Esophagus muscularis mucosa (tissue), 4 donors: Measurements from ENCODE around the gene ATP9A. TPM values are rescaled to one million over a fixed set of nuclear protein-coding genes. Genes with fewer than 3 reads are reported as not detected.
"Not testable (repeated sequence)": the region's sequence is repeated elsewhere in the genome, so short reads cannot be mapped to it uniquely, and the experiment has no call there.

Source experiments
- DNase-seq: peaks from one replicate; pipeline ENCODE4 v3.0.0-alpha.2; 2017; ENCODE audit errors: extremely low spot score
- H3K27ac ChIP-seq, 4 donors: fragments of 200-600 bp; sonication (generic); replicated peaks in 1 of 4; 1 replicate in 3 of 4; 2 replicates in 1 of 4; pipeline ENCODE4 v1.5.1; 2016 to 2019; ENCODE audit warnings: mild to moderate bottlenecking in 1 of 4
- H3K27me3 ChIP-seq, 4 donors: fragments of 200-600 bp; sonication (generic); one replicate each; pipeline versions ENCODE4 v1.5.1 to v1.6.0; 2016 to 2019
- H3K36me3 ChIP-seq, 4 donors: fragments of 200-600 bp; sonication (generic); one replicate each; pipeline ENCODE4 v1.5.1; 2016 to 2019
- H3K4me1 ChIP-seq, 4 donors: fragments of 200-600 bp; sonication (generic); one replicate each; pipeline ENCODE4 v1.5.1; 2016 to 2019
- H3K4me3 ChIP-seq, 4 donors: fragments of 200-600 bp; sonication (generic); 1 replicate in 2 of 4; 2 replicates in 2 of 4; pipeline ENCODE4 v1.5.1; 2016 to 2019; ENCODE audit warnings: mild to moderate bottlenecking in 4 of 4, moderate library complexity in 1 of 4
- H3K9me3 ChIP-seq, 4 donors: fragments of 200-600 bp; sonication (generic); 1 replicate in 3 of 4; 2 replicates in 1 of 4; pipeline ENCODE4 v1.5.1; 2016 to 2019
- CTCF ChIP-seq, 3 experiments: fragments of 200-600 bp in 2 of 3; fragments of 450-650 bp in 1 of 3; sonication (generic) in 2 of 3; IDR thresholded peaks; one replicate each; pipeline ENCODE4 v1.5.1; 2017 to 2019; ENCODE audit warnings: antibody characterized with exemption in 3 of 3, mild to moderate bottlenecking in 2 of 3, moderate library complexity in 1 of 3
- EP300 ChIP-seq: sonication (generic); formaldehyde crosslinking; IDR thresholded peaks from one replicate; pipeline ENCODE4 v1.6.1; 2017; ENCODE audit warnings: antibody characterized with exemption
- POLR2A ChIP-seq: fragments of 450-650 bp; IDR thresholded peaks from one replicate; pipeline ENCODE4 v1.6.1; 2017; ENCODE audit warnings: antibody characterized with exemption, moderate library complexity, mild to moderate bottlenecking, low read depth
- POLR2AphosphoS5 ChIP-seq, 2 donors: sonication (generic); formaldehyde crosslinking; IDR thresholded peaks; one replicate each; pipeline ENCODE4 v1.6.1; 2017; ENCODE audit warnings: antibody characterized with exemption in 2 of 2
- WGBS: methylation state at CpG from one replicate; pipeline ENCODE4 v1.1.5; 2018; 5-methylcytosine and 5-hydroxymethylcytosine counted together
- intact Hi-C: fragments of 100-400 bp; cut with DNase I; formaldehyde crosslinking; loops from one replicate; pipeline ENCODE4 v1.15.1; 2023
- total RNA-seq, 4 donors: library from RNA; depleted of rRNA; stranded (reverse); fragments of >200 nt; gene quantifications; one replicate each; pipeline versions ENCODE4 v1.1.0 to v1.2.1, GENCODE V29; 2016

ATP9A gene
- 10 to 100 TPM; 44.4 to 70.9 (median 56.0) TPM for total RNA-seq

GRCh38 chr20:51767867-51768758 is at the start of gene ATP9A:
Gene ATP9A, minus strand, starts transcription at chr20:51768390. Its CDS starts 21 bp downstream, at chr20:51768369.
- H3K9me3 ChIP-seq = no peaks in the 10 kb centered on the region
- H3K27me3 ChIP-seq = no peaks in the 10 kb centered on the region
- no peaks in the 10 kb centered on the region for H3K36me3 ChIP-seq
- WGBS = 0% methylated on average over 12 of the region's 131 CpGs
- no peak for TF ChIP-seq EP300
- TF ChIP-seq CTCF (IDR thresholded peaks at IDR 0.05) = no peak
- TF ChIP-seq POLR2AphosphoS5 (IDR thresholded peaks at IDR 0.05) = no peak
- no peak for TF ChIP-seq POLR2A
- DNase-seq = no peak
- peaks cover 6 to 30% (median 22%) of the 10 kb centered on the region in 4 donors for H3K4me1 ChIP-seq
- intact Hi-C loops = no loop called here
- H3K4me3 ChIP-seq = peak within 1 kb of the TSS; percentile 73 to 94 (median 82)
- H3K27ac ChIP-seq = peak within 1 kb of the TSS; percentile 75 to 86 (median 78)

- H3K4me1 ChIP-seq, H3K9me3 ChIP-seq, intact Hi-C loops, H3K27ac ChIP-seq, H3K36me3 ChIP-seq, H3K27me3 ChIP-seq, DNase-seq, H3K4me3 ChIP-seq: not testable (repeated sequence)
- WGBS = 93% methylated on average over 8 of the region's 8 CpGs
Observed at GRCh38 chr20:51816856-51817255, 48.7 kb upstream of the ATP9A start.

- Histone ChIP-seq H3K9me3 (no peaks in the 10 kb centered on the region), H3K27ac (no peak overlapping the region), H3K4me1 (peaks cover 0 to 12% (median 9%) of the 10 kb centered on the region in 4 donors), H3K27me3 (no peaks in the 10 kb centered on the region), H3K4me3 (no peak overlapping the region), H3K36me3 (no peaks in the 10 kb centered on the region)
- TF ChIP-seq POLR2AphosphoS5 (IDR thresholded peaks at IDR 0.05) = no peak
- TF ChIP-seq POLR2A = no peak
- no peak for TF ChIP-seq EP300
- WGBS = 75% methylated on average over 5 of the region's 5 CpGs
- no peak for DNase-seq
- intact Hi-C loops = no loop called here
Observed at GRCh38 chr20:51815383-51816076, 47.3 kb upstream of the ATP9A start.

GRCh38 chr20:51812861-51813260 is 44.7 kb upstream of the ATP9A start:
- TF ChIP-seq EP300 = no peak
- TF ChIP-seq POLR2A = no peak
- TF ChIP-seq CTCF (IDR thresholded peaks at IDR 0.05) = no peak
- no peak for TF ChIP-seq POLR2AphosphoS5 (IDR thresholded peaks at IDR 0.05)
- 88% methylated on average over 4 of the region's 4 CpGs for WGBS
- Histone ChIP-seq H3K9me3 (no peaks in the 10 kb centered on the region), H3K4me1 (peaks cover 0 to 12% (median 9%) of the 10 kb centered on the region in 4 donors), H3K36me3 (no peaks in the 10 kb centered on the region), H3K27me3 (no peaks in the 10 kb centered on the region), H3K4me3 (no peak overlapping the region), H3K27ac (no peak overlapping the region)
- intact Hi-C loops = no loop called here
- DNase-seq = no peak

GRCh38 chr20:51811514-51812128 is 43.4 kb upstream of the ATP9A start:
- no peaks in the 10 kb centered on the region for H3K27me3 ChIP-seq
- no peak overlapping the region for H3K27ac ChIP-seq
- intact Hi-C loops = no loop called here
- 46% methylated on average over 8 of the region's 8 CpGs for WGBS
- no peak overlapping the region for H3K4me3 ChIP-seq
- peaks cover 0 to 12% (median 9%) of the 10 kb centered on the region in 4 donors for H3K4me1 ChIP-seq
- no peaks in the 10 kb centered on the region for H3K36me3 ChIP-seq
- H3K9me3 ChIP-seq = no peaks in the 10 kb centered on the region
- no peak for TF ChIP-seq POLR2AphosphoS5 (IDR thresholded peaks at IDR 0.05)
- TF ChIP-seq CTCF (IDR thresholded peaks at IDR 0.05) = no peak
- no peak for TF ChIP-seq POLR2A
- TF ChIP-seq EP300 = no peak
- DNase-seq = no peak
